Activated B cell treated with CpG ODN at 0.5 μM for 24 hours (primary cell): ENCODE results near the gene LMO1. TPM values are rescaled to one million over a fixed set of nuclear protein-coding genes. Genes with fewer than 3 reads are reported as not detected.

ENCODE experiments used
- ATAC-seq: fragments of 200-7000 bp; cut with Tn5 transposase; one replicate; pipeline ENCODE4 v1.10.0; 2021; ENCODE audit warnings: low read depth, mild to moderate bottlenecking, moderate library complexity
- CTCF ChIA-PET: fragments of 350-600 bp; sonication (Branson Sonifier 250); formaldehyde crosslinking; loops from one replicate; lab custom pipeline; 2021; ENCODE audit warnings: antibody characterized with exemption; lab: Charles Lee
- POLR2A ChIA-PET: fragments of 350-600 bp; sonication (Branson Sonifier 250); formaldehyde crosslinking; loops from one replicate; lab custom pipeline; 2021; ENCODE audit warnings: antibody characterized with exemption; lab: Charles Lee
- DNase-seq: peaks from one replicate; pipeline ENCODE4 v3.0.0; 2022
- H3K27ac Mint-ChIP-seq: one replicate; pipeline ENCODE4 v1.8.0; 2020; ENCODE audit warnings: mixed read lengths
- H3K27me3 Mint-ChIP-seq: one replicate; pipeline ENCODE4 v1.8.0; 2021; ENCODE audit warnings: mixed read lengths
- H3K36me3 Mint-ChIP-seq: one replicate; pipeline ENCODE4 v1.8.0; 2021; ENCODE audit warnings: low read depth, mixed read lengths
- H3K4me1 Mint-ChIP-seq: one replicate; pipeline ENCODE4 v1.8.0; 2021; ENCODE audit warnings: mixed read lengths
- H3K4me3 Mint-ChIP-seq: one replicate; pipeline ENCODE4 v1.8.0; 2020; ENCODE audit warnings: mild to moderate bottlenecking, mixed read lengths
- H3K9me3 Mint-ChIP-seq: one replicate; pipeline ENCODE4 v1.8.0; 2020; ENCODE audit warnings: mixed read lengths
- intact Hi-C: fragments of 100-400 bp; cut with micrococcal nuclease; formaldehyde crosslinking; loops from one replicate; pipeline ENCODE4 v1.15.1; 2024
- total RNA-seq: library from RNA; stranded (reverse); gene quantifications from 2 replicates; pipeline ENCODE4 v1.2.3, GENCODE V29; 2022
- TF ChIP-seq, protein P1 (sequence below): fragments of 200-600 bp; IDR thresholded peaks from one replicate; pipeline ENCODE4 v1.8.0; 2022; ENCODE audit warnings: antibody characterized with exemption, mild to moderate bottlenecking

The LMO1 gene
- total RNA-seq, 1 donor from 2014 or later = not detected

DNA sequence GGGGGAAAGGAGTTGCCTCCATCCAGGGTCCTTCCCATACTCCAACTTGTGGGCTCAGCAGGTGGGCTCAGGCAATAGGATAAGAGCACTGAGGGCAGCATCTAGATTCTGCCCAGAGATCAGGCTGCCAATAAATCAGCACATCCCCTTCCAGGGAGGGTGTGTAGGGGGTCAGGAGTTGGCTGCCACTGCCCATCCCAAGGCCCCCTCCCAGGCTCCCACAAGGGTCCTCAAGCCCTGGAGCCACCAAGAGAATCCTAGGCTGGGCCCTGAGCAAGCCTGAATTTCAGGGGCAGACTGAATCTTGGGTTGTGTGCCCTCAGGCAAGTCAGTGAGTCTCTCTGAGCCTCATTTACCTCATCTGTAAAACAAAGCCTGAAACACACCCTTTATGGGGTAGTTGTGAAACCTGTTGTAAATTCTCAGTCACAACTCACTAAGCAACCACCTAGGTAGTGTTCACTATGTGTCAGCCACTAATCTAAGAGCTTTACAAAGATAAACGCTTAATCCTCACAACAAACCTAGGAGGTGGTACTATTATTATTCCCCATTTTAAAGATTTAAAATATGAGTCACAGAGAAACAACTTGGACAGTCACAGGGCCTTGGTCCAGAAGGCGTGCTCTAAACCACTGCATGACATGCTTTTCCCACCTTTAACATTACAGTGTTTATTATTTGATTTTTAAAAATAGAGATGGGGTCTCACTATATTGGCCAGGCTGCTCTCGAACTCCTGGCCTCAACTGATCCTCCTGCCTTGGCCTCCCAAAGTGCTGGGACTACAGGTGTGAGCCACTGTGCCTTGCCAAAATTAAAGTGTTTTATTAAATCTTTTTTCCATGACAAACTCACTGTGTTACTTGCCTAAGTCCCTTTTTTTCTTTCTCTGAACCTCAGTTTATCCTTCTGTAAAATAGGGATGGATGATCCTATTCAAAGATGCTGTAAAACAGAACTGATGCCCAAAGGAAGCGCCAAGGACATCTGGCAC is 36.2 kb downstream of the LMO1 start:
- H3K9me3 Mint-ChIP-seq = no peaks in the 10 kb centered on the region
- ATAC-seq = no peak
- no peaks in the 10 kb centered on the region for H3K4me1 Mint-ChIP-seq
- ChIA-PET POLR2A (no interaction called here), CTCF (interaction anchor here (1.0 to 1.5 kb wide), 4 partner anchors 35 to 553 kb away, joined by 3 to 8 read pairs (median 4); no protein-coding TSS in a partner anchor)
- H3K27me3 Mint-ChIP-seq = no peaks in the 10 kb centered on the region
- TF ChIP-seq, protein P1, sequence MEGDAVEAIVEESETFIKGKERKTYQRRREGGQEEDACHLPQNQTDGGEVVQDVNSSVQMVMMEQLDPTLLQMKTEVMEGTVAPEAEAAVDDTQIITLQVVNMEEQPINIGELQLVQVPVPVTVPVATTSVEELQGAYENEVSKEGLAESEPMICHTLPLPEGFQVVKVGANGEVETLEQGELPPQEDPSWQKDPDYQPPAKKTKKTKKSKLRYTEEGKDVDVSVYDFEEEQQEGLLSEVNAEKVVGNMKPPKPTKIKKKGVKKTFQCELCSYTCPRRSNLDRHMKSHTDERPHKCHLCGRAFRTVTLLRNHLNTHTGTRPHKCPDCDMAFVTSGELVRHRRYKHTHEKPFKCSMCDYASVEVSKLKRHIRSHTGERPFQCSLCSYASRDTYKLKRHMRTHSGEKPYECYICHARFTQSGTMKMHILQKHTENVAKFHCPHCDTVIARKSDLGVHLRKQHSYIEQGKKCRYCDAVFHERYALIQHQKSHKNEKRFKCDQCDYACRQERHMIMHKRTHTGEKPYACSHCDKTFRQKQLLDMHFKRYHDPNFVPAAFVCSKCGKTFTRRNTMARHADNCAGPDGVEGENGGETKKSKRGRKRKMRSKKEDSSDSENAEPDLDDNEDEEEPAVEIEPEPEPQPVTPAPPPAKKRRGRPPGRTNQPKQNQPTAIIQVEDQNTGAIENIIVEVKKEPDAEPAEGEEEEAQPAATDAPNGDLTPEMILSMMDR = no peak
- H3K36me3 Mint-ChIP-seq = no peaks in the 10 kb centered on the region
- no peak for DNase-seq
- intact Hi-C loops = loop anchor here (10.0 kb wide), 1 partner anchor 1277 kb away; no protein-coding TSS in a partner anchor
- H3K27ac Mint-ChIP-seq = no peak overlapping the region
- H3K4me3 Mint-ChIP-seq = no peak overlapping the region

- intact Hi-C loops = loop anchor here (1.0 to 10.0 kb wide), 9 partner anchors 33 to 1279 kb away; partner anchors contain the start of gene LMO1
- TF ChIP-seq, protein P1 = no peak
- no peaks in the 10 kb centered on the region for H3K36me3 Mint-ChIP-seq
- H3K4me3 Mint-ChIP-seq = no peak overlapping the region
- H3K9me3 Mint-ChIP-seq = no peaks in the 10 kb centered on the region
- CTCF ChIA-PET = interaction anchor here (1.5 kb wide), 1 partner anchor 24 kb away, joined by 4 read pairs; no protein-coding TSS in a partner anchor
- DNase-seq = peak; percentile 67
- POLR2A ChIA-PET = no interaction called here
- no peaks in the 10 kb centered on the region for H3K4me1 Mint-ChIP-seq
- peak; percentile 79 for ATAC-seq
- H3K27ac Mint-ChIP-seq = no peak overlapping the region
- H3K27me3 Mint-ChIP-seq = peaks cover 3% of the 10 kb centered on the region
Observed at GRCh38 chr11:8225589-8226036, 38.1 kb downstream of the LMO1 start.

DNA sequence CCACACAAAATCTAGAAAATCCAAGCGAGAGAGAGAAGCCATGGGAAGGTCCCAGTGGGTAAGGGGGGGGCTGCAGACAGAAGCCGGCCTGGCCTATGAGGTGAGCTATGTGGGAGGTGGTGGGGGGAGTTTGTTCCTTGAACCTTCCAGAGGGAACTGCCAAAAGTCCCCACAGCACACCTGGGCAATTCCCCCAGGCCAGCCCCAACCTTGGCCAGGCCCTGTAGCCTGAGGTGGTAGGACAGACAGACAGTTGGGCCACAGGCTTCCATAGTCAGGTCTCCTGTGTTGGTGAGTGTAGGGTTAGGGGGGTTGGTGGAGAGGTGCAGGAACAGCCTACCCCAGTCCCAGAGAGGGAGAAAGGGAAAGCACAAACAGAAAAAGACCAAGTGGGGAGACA is 39.0 kb downstream of the LMO1 start:
- H3K4me1 Mint-ChIP-seq = no peaks in the 10 kb centered on the region
- intact Hi-C loops = loop anchor here (1.0 to 10.0 kb wide), 9 partner anchors 32 to 1280 kb away; partner anchors contain the start of gene LMO1
- H3K4me3 Mint-ChIP-seq = no peak overlapping the region
- TF ChIP-seq, protein P1 = no peak
- H3K9me3 Mint-ChIP-seq = no peaks in the 10 kb centered on the region
- DNase-seq (no peak), ATAC-seq (no peak)
- H3K36me3 Mint-ChIP-seq = no peaks in the 10 kb centered on the region
- no peak overlapping the region for H3K27ac Mint-ChIP-seq
- H3K27me3 Mint-ChIP-seq = peaks cover 3% of the 10 kb centered on the region
- ChIA-PET CTCF (interaction anchor here (1.4 to 1.5 kb wide), 2 partner anchors 23 to 342 kb away, joined by 4 to 11 read pairs; no protein-coding TSS in a partner anchor), POLR2A (no interaction called here)

- ATAC-seq (no peak), DNase-seq (no peak)
- H3K36me3 Mint-ChIP-seq = no peaks in the 10 kb centered on the region
- TF ChIP-seq, protein P1 = no peak
- intact Hi-C loops = loop anchor here (2.0 to 10.0 kb wide), 2 partner anchors 589 to 1281 kb away; no protein-coding TSS in a partner anchor
- no peaks in the 10 kb centered on the region for H3K9me3 Mint-ChIP-seq
- ChIA-PET POLR2A (no interaction called here), CTCF (interaction anchor here (0.8 to 1.5 kb wide), 4 partner anchors 22 to 736 kb away, joined by 3 to 11 read pairs (median 4); no protein-coding TSS in a partner anchor)
- peaks cover 3% of the 10 kb centered on the region for H3K27me3 Mint-ChIP-seq
- no peaks in the 10 kb centered on the region for H3K4me1 Mint-ChIP-seq
- no peak overlapping the region for H3K4me3 Mint-ChIP-seq
- H3K27ac Mint-ChIP-seq = no peak overlapping the region
Observed at GRCh38 chr11:8224161-8224591, 39.5 kb downstream of the LMO1 start.
